Glutamatergic neuron (in vitro differentiated cells): ENCODE results near the gene INHBC. TPM values are rescaled to one million over a fixed set of nuclear protein-coding genes. Genes with fewer than 3 reads are reported as not detected.
A peak's percentile ranks its signal among the peaks of the same experiment; 100 is the strongest.

ENCODE experiments used
- DNase-seq: peaks from one replicate; pipeline ENCODE4 v3.0.0; 2022
- H3K27ac Mint-ChIP-seq: one replicate; pipeline ENCODE4 v1.8.0; 2020; ENCODE audit warnings: mild to moderate bottlenecking, mixed read lengths, inconsistent platforms; ENCODE audit not compliant: unreplicated experiment
- H3K27me3 Mint-ChIP-seq: one replicate; pipeline ENCODE4 v1.8.0; 2020; ENCODE audit warnings: mild to moderate bottlenecking, moderate library complexity, mixed read lengths, inconsistent platforms; ENCODE audit not compliant: unreplicated experiment
- H3K36me3 Mint-ChIP-seq: one replicate; pipeline ENCODE4 v1.8.0; 2020; ENCODE audit warnings: mild to moderate bottlenecking, mixed read lengths, inconsistent platforms; ENCODE audit not compliant: unreplicated experiment
- H3K4me1 Mint-ChIP-seq: one replicate; pipeline ENCODE4 v1.8.0; 2020; ENCODE audit warnings: mild to moderate bottlenecking, low read depth, mixed read lengths, inconsistent platforms; ENCODE audit not compliant: unreplicated experiment
- H3K4me3 Mint-ChIP-seq: one replicate; pipeline ENCODE4 v1.8.0; 2020; ENCODE audit warnings: mild to moderate bottlenecking, mixed read lengths, inconsistent platforms; ENCODE audit not compliant: unreplicated experiment
- H3K9me3 Mint-ChIP-seq: one replicate; pipeline ENCODE4 v1.8.0; 2020; ENCODE audit warnings: mild to moderate bottlenecking, moderate library complexity, mixed read lengths, inconsistent platforms; ENCODE audit not compliant: unreplicated experiment
- total RNA-seq: library from RNA; stranded (reverse); fragmentation: NEBNext Ultra II Directional; extraction: Animal tissue kit (Norgen Biotek cat#: 25700); gene quantifications from one replicate; pipeline ENCODE4 v1.2.1, GENCODE V29; 2021; ENCODE audit not compliant: unreplicated experiment
- TF ChIP-seq, protein P1 (sequence below): fragments of 200-600 bp; sonication (generic); IDR thresholded peaks from one replicate; pipeline ENCODE4 v1.5.0; 2021; ENCODE audit not compliant: partially characterized antibody, unreplicated experiment

Gene INHBC
- total RNA-seq, 1 donor from 2014 or later, result not detected

DNA sequence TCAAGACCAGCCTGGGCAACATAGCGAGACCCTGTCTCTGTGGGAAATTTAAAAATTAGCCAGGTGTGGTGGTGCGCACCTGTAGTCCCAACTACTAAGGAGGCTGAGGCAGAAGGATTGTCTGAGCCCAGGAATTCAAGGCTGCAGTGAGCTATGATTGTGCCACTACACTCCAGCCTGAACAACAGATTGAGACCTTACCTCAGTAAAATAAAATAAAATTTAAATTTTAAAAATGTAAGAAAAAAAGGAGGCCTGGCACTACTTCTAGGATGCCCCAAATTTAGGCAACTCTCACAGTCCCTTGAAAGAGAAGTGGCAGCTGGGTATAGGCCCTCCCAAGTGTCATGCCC is 19.6 kb downstream of the INHBC start:
- DNase-seq, result no peak
- Mint-ChIP-seq H3K36me3 (peaks cover 9% of the 10 kb centered on the region), H3K9me3 (peaks cover 15% of the 10 kb centered on the region), H3K4me3 (peak overlapping the region; percentile 43), H3K4me1 (peaks cover 33% of the 10 kb centered on the region), H3K27me3 (peaks cover 10% of the 10 kb centered on the region), H3K27ac (peak overlapping the region; percentile 97)
- TF ChIP-seq, protein P1, sequence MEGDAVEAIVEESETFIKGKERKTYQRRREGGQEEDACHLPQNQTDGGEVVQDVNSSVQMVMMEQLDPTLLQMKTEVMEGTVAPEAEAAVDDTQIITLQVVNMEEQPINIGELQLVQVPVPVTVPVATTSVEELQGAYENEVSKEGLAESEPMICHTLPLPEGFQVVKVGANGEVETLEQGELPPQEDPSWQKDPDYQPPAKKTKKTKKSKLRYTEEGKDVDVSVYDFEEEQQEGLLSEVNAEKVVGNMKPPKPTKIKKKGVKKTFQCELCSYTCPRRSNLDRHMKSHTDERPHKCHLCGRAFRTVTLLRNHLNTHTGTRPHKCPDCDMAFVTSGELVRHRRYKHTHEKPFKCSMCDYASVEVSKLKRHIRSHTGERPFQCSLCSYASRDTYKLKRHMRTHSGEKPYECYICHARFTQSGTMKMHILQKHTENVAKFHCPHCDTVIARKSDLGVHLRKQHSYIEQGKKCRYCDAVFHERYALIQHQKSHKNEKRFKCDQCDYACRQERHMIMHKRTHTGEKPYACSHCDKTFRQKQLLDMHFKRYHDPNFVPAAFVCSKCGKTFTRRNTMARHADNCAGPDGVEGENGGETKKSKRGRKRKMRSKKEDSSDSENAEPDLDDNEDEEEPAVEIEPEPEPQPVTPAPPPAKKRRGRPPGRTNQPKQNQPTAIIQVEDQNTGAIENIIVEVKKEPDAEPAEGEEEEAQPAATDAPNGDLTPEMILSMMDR, result no peak

DNA sequence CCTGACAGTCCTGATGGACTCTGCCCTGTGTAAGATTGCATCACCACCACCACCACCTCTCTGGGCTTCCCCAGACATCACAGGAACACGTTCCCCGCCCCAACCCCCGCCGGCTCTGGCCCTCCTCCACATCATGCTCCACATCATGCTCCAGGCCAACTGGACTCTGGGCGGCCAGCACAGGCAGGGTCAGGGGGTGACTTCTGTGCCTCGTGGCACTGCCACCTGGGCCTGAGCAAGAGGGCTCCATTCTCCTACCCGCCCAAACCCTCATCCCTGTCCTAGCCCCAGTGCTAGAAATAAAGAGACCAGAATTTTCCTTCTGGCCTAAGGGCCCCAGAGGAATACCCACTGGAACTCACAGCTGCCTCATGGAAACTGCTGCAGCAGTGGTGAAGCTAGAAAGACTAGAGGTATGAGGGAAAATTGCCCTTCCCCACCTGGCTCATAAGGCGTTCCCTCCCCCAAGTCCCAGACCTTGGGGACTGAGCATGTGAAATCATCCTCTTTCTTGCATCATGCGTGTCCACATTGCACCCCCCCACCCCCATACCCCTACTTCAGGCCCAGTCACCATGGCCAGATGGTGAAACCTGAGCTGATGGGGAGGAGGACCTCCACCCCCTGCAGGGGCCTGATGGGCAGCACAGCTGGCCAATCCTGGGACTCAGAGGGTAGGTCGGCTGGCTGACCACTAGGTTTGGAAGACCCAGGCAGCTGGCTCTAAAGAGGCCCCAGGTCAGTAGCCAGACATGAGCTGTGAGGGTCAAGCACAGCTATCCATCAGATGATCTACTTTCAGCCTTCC is 20.2 kb downstream of the INHBC start, which contains the start of gene INHBE:
Gene INHBE (plus strand): TSS at position 742 of the 808 bp plus-strand sequence. CDS start 230 bp downstream, outside the sequence.
- DNase-seq, result peak; percentile 82
- Mint-ChIP-seq H3K4me3 (peak within 1 kb of the TSS; percentile 89), H3K4me1 (peaks cover 36% of the 10 kb centered on the region), H3K27ac (peak within 1 kb of the TSS; percentile 97), H3K9me3 (peaks cover 13% of the 10 kb centered on the region), H3K36me3 (peaks cover 9% of the 10 kb centered on the region), H3K27me3 (peaks cover 13% of the 10 kb centered on the region)
- TF ChIP-seq, protein P1, result no peak

DNA sequence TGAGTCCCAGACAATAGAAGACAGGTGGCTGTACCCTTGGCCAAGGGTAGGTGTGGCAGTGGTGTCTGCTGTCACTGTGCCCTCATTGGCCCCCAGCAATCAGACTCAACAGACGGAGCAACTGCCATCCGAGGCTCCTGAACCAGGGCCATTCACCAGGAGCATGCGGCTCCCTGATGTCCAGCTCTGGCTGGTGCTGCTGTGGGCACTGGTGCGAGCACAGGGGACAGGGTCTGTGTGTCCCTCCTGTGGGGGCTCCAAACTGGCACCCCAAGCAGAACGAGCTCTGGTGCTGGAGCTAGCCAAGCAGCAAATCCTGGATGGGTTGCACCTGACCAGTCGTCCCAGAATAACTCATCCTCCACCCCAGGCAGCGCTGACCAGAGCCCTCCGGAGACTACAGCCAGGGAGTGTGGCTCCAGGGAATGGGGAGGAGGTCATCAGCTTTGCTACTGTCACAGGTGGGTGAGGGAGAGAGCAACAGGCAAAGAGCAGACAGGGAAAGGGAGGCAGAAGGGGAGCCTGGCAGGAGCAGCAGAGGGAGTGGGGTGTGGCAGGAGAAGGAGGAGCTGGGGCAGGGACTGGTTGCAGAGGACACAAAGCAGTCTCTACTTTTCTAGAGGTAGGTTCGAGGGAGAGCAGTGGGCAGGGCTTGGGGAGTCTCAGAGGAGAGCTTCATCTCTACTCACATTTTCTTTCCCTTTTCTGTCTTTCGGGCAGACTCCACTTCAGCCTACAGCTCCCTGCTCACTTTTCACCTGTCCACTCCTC is 21.0 kb downstream of the INHBC start:
- TF ChIP-seq, protein P1, result no peak
- H3K4me3 Mint-ChIP-seq, result peak overlapping the region; percentile 89
- peaks cover 18% of the 10 kb centered on the region for H3K27me3 Mint-ChIP-seq
- peak overlapping the region; percentile 97 for H3K27ac Mint-ChIP-seq
- H3K36me3 Mint-ChIP-seq, result peaks cover 6% of the 10 kb centered on the region
- H3K4me1 Mint-ChIP-seq, result peaks cover 39% of the 10 kb centered on the region
- DNase-seq, result no peak
- H3K9me3 Mint-ChIP-seq, result peaks cover 13% of the 10 kb centered on the region

DNA sequence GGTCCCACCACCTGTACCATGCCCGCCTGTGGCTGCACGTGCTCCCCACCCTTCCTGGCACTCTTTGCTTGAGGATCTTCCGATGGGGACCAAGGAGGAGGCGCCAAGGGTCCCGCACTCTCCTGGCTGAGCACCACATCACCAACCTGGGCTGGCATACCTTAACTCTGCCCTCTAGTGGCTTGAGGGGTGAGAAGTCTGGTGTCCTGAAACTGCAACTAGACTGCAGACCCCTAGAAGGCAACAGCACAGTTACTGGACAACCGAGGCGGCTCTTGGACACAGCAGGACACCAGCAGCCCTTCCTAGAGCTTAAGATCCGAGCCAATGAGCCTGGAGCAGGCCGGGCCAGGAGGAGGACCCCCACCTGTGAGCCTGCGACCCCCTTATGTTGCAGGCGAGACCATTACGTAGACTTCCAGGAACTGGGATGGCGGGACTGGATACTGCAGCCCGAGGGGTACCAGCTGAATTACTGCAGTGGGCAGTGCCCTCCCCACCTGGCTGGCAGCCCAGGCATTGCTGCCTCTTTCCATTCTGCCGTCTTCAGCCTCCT is 21.6 kb downstream of the INHBC start:
- H3K27me3 Mint-ChIP-seq, result peaks cover 17% of the 10 kb centered on the region
- DNase-seq, result peak; percentile 58

More for the DNA sequence above, 21.6 kb downstream of the INHBC start:
- Mint-ChIP-seq H3K4me3 (peak overlapping the region; percentile 89), H3K9me3 (peaks cover 15% of the 10 kb centered on the region), H3K27ac (peak overlapping the region; percentile 97), H3K4me1 (peaks cover 39% of the 10 kb centered on the region), H3K36me3 (no peaks in the 10 kb centered on the region)
- TF ChIP-seq, protein P1, result peak; percentile 65
